ENCODE results near the gene RNF34. TPM values are rescaled to one million over a fixed set of nuclear protein-coding genes. Genes with fewer than 3 reads are reported as not detected.

Gene RNF34, protein sequence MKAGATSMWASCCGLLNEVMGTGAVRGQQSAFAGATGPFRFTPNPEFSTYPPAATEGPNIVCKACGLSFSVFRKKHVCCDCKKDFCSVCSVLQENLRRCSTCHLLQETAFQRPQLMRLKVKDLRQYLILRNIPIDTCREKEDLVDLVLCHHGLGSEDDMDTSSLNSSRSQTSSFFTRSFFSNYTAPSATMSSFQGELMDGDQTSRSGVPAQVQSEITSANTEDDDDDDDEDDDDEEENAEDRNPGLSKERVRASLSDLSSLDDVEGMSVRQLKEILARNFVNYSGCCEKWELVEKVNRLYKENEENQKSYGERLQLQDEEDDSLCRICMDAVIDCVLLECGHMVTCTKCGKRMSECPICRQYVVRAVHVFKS
- 33.5 TPM for polyA plus RNA-seq (2013, experiment 1 of 2)
- 34.8 TPM for polyA plus RNA-seq (2013, experiment 2 of 2)

DNA sequence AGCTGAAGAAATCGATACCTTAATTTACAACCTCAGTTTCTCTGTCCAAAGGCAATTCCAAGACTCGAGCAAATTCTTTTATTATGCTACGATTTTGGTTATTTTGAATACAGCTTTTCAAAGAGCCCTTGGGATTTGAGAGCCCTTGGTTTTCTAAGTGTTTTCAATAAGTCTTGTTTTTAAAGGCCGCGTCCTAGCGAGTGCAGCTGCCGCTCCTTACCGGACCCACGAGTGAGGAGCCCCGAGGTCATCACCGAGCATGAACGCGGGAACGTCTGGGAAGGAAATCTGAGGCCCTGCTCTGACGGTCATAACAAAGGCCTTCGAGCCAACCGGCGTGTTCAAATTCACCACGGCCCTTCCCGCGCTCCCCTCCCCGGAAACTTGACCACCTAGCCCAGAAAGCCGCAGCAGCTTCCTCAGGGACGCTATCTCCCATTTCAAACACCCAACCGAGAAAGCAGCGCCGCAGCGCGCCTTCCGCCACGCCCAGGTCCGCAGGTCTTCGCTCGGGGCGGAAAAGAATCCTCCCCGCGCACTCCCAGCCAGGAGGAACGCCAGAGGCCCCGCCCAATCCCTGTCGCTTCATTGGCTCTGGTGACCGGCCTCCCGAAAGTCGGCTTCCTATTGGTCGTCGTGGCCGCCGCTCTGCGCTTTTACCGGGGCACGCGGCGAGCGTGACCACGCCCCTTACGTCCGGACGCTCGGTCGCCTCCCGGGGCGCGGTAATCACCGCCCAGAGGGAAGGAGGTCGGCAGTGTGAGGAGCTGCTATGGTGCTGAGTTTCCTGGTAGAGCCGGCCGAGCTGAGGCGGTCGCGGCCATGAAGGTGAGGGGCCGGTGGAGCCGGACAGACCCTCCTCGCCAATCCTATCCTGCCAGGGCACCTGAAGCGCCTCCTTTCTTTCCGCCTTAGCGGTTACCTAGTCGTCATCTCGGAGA is at the start of gene RNF34:
RNF34 (plus strand) TSS at position 728 of the 941 bp plus-strand sequence; CDS start at position 823, 95 bp downstream.
- H2BK15ac ChIP-seq (ENCODE audit: low read length): no peak within 1 kb of the TSS
- H3K4me3 ChIP-seq (ENCODE audit: low read length in 2 of 2): peak within 1 kb of the TSS; percentile 91 to 96
- H4K91ac ChIP-seq (ENCODE audit: low read depth, low read length, poor library complexity): no peak within 1 kb of the TSS
- peak within 1 kb of the TSS; percentile 97 for H3K23ac ChIP-seq (ENCODE audit: low read depth, low read length, poor library complexity)
- peak within 1 kb of the TSS; percentile 46 for H2AK5ac ChIP-seq (ENCODE audit: low read depth, low read length)
- H3K27me3 ChIP-seq (ENCODE audit: control insufficient read depth in 3 of 3, insufficient read depth in 3 of 3, low read depth in 1 of 3, low read length in 3 of 3): no peaks in the 10 kb centered on the region
- peak within 1 kb of the TSS; percentile 98 for H3K18ac ChIP-seq (ENCODE audit: low read length)
- no peaks in the 10 kb centered on the region for H3K79me1 ChIP-seq (ENCODE audit: low read depth, low read length)
- H2BK5ac ChIP-seq (ENCODE audit: low read length): peak within 1 kb of the TSS; percentile 90
- H3K9me3 ChIP-seq (replicated peaks in 1 of 2; ENCODE audit: control insufficient read depth in 2 of 2, insufficient read depth in 1 of 2, low read depth in 1 of 2, low read length in 2 of 2): no peaks in the 10 kb centered on the region
- H3K4ac ChIP-seq (ENCODE audit: low read length): no peak within 1 kb of the TSS
- H3K9ac ChIP-seq (ENCODE audit: low read depth, low read length, poor library complexity): peak within 1 kb of the TSS; percentile 94
- H3K14ac ChIP-seq (ENCODE audit: low read length): peak within 1 kb of the TSS; percentile 97
- H4K8ac ChIP-seq (ENCODE audit: low read depth, low read length): no peak within 1 kb of the TSS
- peak within 1 kb of the TSS; percentile 91 for H3K4me2 ChIP-seq (ENCODE audit: insufficient read depth, low read length, poor library complexity, severe bottlenecking)
- H3K36me3 ChIP-seq (replicated peaks in 1 of 2; ENCODE audit: control insufficient read depth in 2 of 2, insufficient read depth in 2 of 2, low read length in 2 of 2): peaks cover 0 to 21% of the 10 kb centered on the region in 2 donors
- H2BK12ac ChIP-seq (ENCODE audit: low read length): no peak within 1 kb of the TSS
- peak within 1 kb of the TSS; percentile 88 for H2AFZ ChIP-seq (ENCODE audit: low read length)
- peak; percentile 98 for DNase-seq (ENCODE audit: low spot score)
- peak within 1 kb of the TSS; percentile 89 for H3K27ac ChIP-seq (replicated peaks; ENCODE audit: low read length)
- WGBS, 2 donors (ENCODE audit: extremely low coverage in 2 of 2, insufficient read length in 2 of 2, insufficient replicate concordance in 1 of 2): no CpG with 5 or more reads among the region's 77 CpGs
- peaks cover 0 to 8% of the 10 kb centered on the region in 2 donors for H3K4me1 ChIP-seq (ENCODE audit: control insufficient read depth in 2 of 2, insufficient read depth in 1 of 2, low read depth in 1 of 2, low read length in 2 of 2)
- H2BK120ac ChIP-seq (ENCODE audit: low read depth, low read length): peak within 1 kb of the TSS; percentile 72

GRCh38 chr12:121351820-121352681 is 47.9 kb upstream of the RNF34 start, which contains the start of gene ANAPC5:
Gene ANAPC5, minus strand, starts transcription at chr12:121352411. Its CDS starts 71 bp downstream, at chr12:121352340.
- H3K14ac ChIP-seq (ENCODE audit: low read length): no peak within 1 kb of the TSS
- H3K4me1 ChIP-seq (ENCODE audit: control insufficient read depth in 2 of 2, insufficient read depth in 1 of 2, low read depth in 1 of 2, low read length in 2 of 2): no peaks in the 10 kb centered on the region

DNA sequence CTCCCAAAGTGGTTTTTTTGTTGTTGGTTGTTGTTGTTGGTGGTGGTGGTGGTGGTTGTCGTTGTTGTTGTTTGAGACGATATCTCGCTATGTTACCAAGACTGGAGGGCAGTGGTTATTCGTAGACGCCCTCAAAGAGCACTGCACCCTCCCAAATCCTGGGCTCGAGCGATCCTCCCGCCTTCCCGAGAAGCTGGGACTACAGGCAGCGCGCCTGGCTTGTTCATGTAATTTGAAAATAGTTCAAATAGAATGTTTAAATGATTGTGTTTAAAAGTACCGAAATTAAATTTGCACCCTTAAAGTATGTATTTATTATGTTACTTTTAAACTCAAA is 47.3 kb upstream of the RNF34 start:
- Histone ChIP-seq H3K4me3 (ENCODE audit: low read length in 2 of 2) (peak overlapping the region; percentile 72 to 79), H3K18ac (ENCODE audit: low read length) (no peak overlapping the region), H2BK15ac (ENCODE audit: low read length) (no peak overlapping the region), H2BK120ac (ENCODE audit: low read depth, low read length) (no peak overlapping the region), H3K9ac (ENCODE audit: low read depth, low read length, poor library complexity) (no peak overlapping the region), H3K23ac (ENCODE audit: low read depth, low read length, poor library complexity) (no peak overlapping the region), H3K27me3 (ENCODE audit: control insufficient read depth in 3 of 3, insufficient read depth in 3 of 3, low read depth in 1 of 3, low read length in 3 of 3) (no peaks in the 10 kb centered on the region), H3K4ac (ENCODE audit: low read length) (no peak overlapping the region), H4K91ac (ENCODE audit: low read depth, low read length, poor library complexity) (no peak overlapping the region), H3K9me3 (replicated peaks in 1 of 2; ENCODE audit: control insufficient read depth in 2 of 2, insufficient read depth in 1 of 2, low read depth in 1 of 2, low read length in 2 of 2) (peaks cover 0 to 1% of the 10 kb centered on the region in 2 donors), H2AK5ac (ENCODE audit: low read depth, low read length) (no peak overlapping the region), H2BK5ac (ENCODE audit: low read length) (no peak overlapping the region), H3K4me2 (ENCODE audit: insufficient read depth, low read length, poor library complexity, severe bottlenecking) (peak overlapping the region; percentile 38), H2BK12ac (ENCODE audit: low read length) (no peak overlapping the region), H3K27ac (replicated peaks; ENCODE audit: low read length) (no peak overlapping the region), H4K8ac (ENCODE audit: low read depth, low read length) (no peak overlapping the region), H3K14ac (ENCODE audit: low read length) (no peak overlapping the region), H3K4me1 (ENCODE audit: control insufficient read depth in 2 of 2, insufficient read depth in 1 of 2, low read depth in 1 of 2, low read length in 2 of 2) (no peaks in the 10 kb centered on the region), H3K36me3 (replicated peaks in 1 of 2; ENCODE audit: control insufficient read depth in 2 of 2, insufficient read depth in 2 of 2, low read length in 2 of 2) (peaks cover 1 to 10% of the 10 kb centered on the region in 2 donors), H2AFZ (ENCODE audit: low read length) (peak overlapping the region; percentile 85), H3K79me1 (ENCODE audit: low read depth, low read length) (no peaks in the 10 kb centered on the region)
- WGBS, 2 donors (ENCODE audit: extremely low coverage in 2 of 2, insufficient read length in 2 of 2, insufficient replicate concordance in 1 of 2): no CpG with 5 or more reads among the region's 12 CpGs
- no peak for DNase-seq (ENCODE audit: low spot score)

More at GRCh38 chr12:121351820-121352681, 47.9 kb upstream of the RNF34 start, which contains the start of gene ANAPC5:
- H4K91ac ChIP-seq (ENCODE audit: low read depth, low read length, poor library complexity): no peak within 1 kb of the TSS
- H3K18ac ChIP-seq (ENCODE audit: low read length): peak within 1 kb of the TSS; percentile 96
- no peak within 1 kb of the TSS for H2BK120ac ChIP-seq (ENCODE audit: low read depth, low read length)
- H3K4me2 ChIP-seq (ENCODE audit: insufficient read depth, low read length, poor library complexity, severe bottlenecking): peak within 1 kb of the TSS; percentile 89
- peak within 1 kb of the TSS; percentile 98 for H3K4ac ChIP-seq (ENCODE audit: low read length)
- peak within 1 kb of the TSS; percentile 100 for H3K9ac ChIP-seq (ENCODE audit: low read depth, low read length, poor library complexity)
- no peak within 1 kb of the TSS for H2BK15ac ChIP-seq (ENCODE audit: low read length)
- peaks cover 1 to 16% of the 10 kb centered on the region in 2 donors for H3K36me3 ChIP-seq (replicated peaks in 1 of 2; ENCODE audit: control insufficient read depth in 2 of 2, insufficient read depth in 2 of 2, low read length in 2 of 2)
- H3K27me3 ChIP-seq (ENCODE audit: control insufficient read depth in 3 of 3, insufficient read depth in 3 of 3, low read depth in 1 of 3, low read length in 3 of 3): no peaks in the 10 kb centered on the region
- peak within 1 kb of the TSS; percentile 85 for H3K27ac ChIP-seq (replicated peaks; ENCODE audit: low read length)
- H2AFZ ChIP-seq (ENCODE audit: low read length): peak within 1 kb of the TSS; percentile 89
- no peak within 1 kb of the TSS for H2BK12ac ChIP-seq (ENCODE audit: low read length)
- H3K9me3 ChIP-seq (replicated peaks in 1 of 2; ENCODE audit: control insufficient read depth in 2 of 2, insufficient read depth in 1 of 2, low read depth in 1 of 2, low read length in 2 of 2): peaks cover 0 to 1% of the 10 kb centered on the region in 2 donors
- H4K8ac ChIP-seq (ENCODE audit: low read depth, low read length): peak within 1 kb of the TSS; percentile 96
- no CpG with 5 or more reads among the region's 49 CpGs for WGBS, 2 donors (ENCODE audit: extremely low coverage in 2 of 2, insufficient read length in 2 of 2, insufficient replicate concordance in 1 of 2)
- peak within 1 kb of the TSS; percentile 21 for H2AK5ac ChIP-seq (ENCODE audit: low read depth, low read length)
- DNase-seq (ENCODE audit: low spot score): peak; percentile 94
- H2BK5ac ChIP-seq (ENCODE audit: low read length): peak within 1 kb of the TSS; percentile 39
- H3K79me1 ChIP-seq (ENCODE audit: low read depth, low read length): no peaks in the 10 kb centered on the region
- H3K4me3 ChIP-seq (ENCODE audit: low read length in 2 of 2): peak within 1 kb of the TSS; percentile 79 to 94
- peak within 1 kb of the TSS; percentile 98 for H3K23ac ChIP-seq (ENCODE audit: low read depth, low read length, poor library complexity)

Data from neuronal stem cell (in vitro differentiated cells).